GM06990 (cell line): ENCODE results near the gene ALDH5A1.

Source experiments
- DNase-seq: peaks from one replicate; pipeline ENCODE4 v3.0.0-alpha.2; 2011; ENCODE audit not compliant: insufficient read length; ENCODE audit errors: extremely low read depth
- H3K27me3 ChIP-seq: replicated peaks from 2 replicates; pipeline ENCODE4 v1.6.0; 2011; ENCODE audit warnings: low read length; ENCODE audit not compliant: control insufficient read depth, insufficient read depth
- H3K36me3 ChIP-seq: 2 replicates; pipeline ENCODE4 v1.5.1; 2011; ENCODE audit warnings: low read length; ENCODE audit not compliant: control insufficient read depth, insufficient read depth
- H3K4me3 ChIP-seq: replicated peaks from 2 replicates; pipeline ENCODE4 v1.5.1; 2011; ENCODE audit warnings: low read depth, mild to moderate bottlenecking, control low read depth, low read length
- TF ChIP-seq, protein P1 (sequence below): IDR thresholded peaks from 2 replicates; pipeline ENCODE4 v1.5.1; 2011; ENCODE audit warnings: low read length, control low read depth, mild to moderate bottlenecking, inconsistent platforms; ENCODE audit not compliant: insufficient read depth, poor library complexity, severe bottlenecking

Gene ALDH5A1

DNA sequence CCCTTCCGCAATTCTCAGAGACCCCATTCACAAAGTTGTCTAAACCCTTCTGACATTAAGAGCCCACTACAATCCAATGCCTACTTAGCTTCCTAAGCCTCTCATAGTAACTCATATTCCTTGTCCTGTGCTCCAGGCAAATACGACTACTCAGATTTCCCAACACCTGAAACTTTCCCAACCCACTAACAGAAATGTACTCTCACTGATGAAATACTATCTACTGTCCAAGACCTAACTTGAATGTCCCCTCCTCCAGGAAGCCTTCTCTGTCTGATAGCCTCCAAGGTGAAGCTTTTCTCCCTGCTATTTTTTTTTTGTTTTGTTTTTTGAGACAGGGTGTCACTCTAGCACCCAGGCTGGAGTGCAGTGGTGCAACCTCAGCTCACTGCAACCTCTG, 35.8 kb upstream of the ALDH5A1 start:
- Histone ChIP-seq H3K36me3 (no peaks in the 10 kb centered on the region), H3K27me3 (no peaks in the 10 kb centered on the region), H3K4me3 (no peak overlapping the region)
- DNase-seq = no peak
- TF ChIP-seq, protein P1, sequence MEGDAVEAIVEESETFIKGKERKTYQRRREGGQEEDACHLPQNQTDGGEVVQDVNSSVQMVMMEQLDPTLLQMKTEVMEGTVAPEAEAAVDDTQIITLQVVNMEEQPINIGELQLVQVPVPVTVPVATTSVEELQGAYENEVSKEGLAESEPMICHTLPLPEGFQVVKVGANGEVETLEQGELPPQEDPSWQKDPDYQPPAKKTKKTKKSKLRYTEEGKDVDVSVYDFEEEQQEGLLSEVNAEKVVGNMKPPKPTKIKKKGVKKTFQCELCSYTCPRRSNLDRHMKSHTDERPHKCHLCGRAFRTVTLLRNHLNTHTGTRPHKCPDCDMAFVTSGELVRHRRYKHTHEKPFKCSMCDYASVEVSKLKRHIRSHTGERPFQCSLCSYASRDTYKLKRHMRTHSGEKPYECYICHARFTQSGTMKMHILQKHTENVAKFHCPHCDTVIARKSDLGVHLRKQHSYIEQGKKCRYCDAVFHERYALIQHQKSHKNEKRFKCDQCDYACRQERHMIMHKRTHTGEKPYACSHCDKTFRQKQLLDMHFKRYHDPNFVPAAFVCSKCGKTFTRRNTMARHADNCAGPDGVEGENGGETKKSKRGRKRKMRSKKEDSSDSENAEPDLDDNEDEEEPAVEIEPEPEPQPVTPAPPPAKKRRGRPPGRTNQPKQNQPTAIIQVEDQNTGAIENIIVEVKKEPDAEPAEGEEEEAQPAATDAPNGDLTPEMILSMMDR = no peak

DNA sequence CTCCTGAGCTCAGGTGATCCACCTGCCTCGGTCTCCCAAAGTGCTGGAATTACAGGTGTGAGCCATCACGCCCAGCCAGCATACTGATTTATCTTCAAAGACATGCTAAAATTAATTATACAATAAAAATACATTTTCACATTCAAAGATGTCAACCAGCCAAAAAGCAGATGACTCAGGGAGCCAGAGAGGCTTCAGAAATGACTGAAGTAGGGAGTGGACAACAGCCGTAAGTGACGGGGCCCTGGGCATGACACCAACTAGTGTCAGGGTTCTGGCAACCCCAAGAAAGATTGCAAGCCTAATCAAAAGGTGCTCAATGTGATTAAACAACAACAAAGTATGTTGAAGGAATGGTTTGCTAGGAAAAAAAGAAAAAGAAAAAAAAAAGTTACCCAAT, 33.8 kb upstream of the ALDH5A1 start:
- no peaks in the 10 kb centered on the region for H3K27me3 ChIP-seq
- H3K4me3 ChIP-seq = no peak overlapping the region
- TF ChIP-seq, protein P1 = no peak
- no peak for DNase-seq
- no peaks in the 10 kb centered on the region for H3K36me3 ChIP-seq

DNA sequence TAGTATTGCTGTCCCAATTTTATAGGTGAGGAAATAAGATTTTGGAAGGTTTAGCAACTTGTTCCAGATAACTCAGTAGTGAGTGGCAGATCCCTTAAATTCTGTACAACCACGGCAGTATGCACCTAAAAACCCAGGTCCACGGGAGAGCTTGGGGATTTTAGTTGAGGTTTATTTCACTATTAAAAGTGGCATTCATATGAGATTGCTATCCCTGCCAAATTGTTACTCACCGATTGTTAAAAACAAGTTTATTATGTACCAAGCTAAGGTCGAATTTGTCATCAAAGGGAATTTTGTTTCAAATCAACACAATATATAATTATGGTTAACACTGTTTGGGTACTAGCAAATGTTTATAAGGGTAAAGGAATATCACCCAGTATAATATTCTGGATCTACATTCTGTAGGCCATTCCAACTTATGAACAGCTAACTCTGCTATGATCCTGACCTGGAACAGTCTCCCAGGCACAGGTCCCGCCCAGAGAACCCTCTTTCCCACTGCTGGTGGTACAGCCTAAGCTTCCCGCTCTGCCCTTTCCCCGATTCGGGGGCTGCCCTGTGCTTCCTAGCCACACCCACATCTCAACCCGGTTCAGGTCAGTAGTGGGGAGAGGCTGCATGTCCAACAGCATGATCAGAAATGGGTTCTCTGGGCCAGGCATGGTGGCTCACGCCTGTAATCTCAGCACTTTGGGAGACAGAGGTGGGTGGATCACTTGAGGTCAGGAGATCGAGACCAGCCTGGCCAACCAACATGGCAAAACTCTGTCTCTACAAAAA, 30.3 kb upstream of the ALDH5A1 start:
- Histone ChIP-seq H3K36me3 (no peaks in the 10 kb centered on the region), H3K27me3 (no peaks in the 10 kb centered on the region), H3K4me3 (no peak overlapping the region)
- no peak for DNase-seq
- TF ChIP-seq, protein P1 = no peak

DNA sequence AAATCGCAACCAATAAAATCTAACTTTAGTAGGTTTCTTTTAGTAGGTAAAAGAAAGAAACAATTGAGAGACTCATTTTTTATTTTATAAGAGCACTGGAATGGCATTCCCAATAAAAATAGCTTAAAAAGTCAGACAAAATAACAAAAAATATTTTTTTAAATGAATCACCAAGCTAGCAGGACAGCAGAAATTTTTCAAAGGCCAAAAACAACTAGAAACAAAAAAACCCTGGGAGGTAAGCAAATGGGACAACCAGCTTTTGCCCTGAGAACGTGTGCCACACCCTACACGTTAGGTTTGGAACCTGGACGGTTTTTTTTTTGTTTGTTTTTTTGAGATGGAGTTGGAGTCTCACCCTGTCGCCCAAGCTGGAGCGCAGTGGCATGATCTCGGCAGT, 25.0 kb upstream of the ALDH5A1 start:
- DNase-seq = no peak
- TF ChIP-seq, protein P1 = no peak

DNA sequence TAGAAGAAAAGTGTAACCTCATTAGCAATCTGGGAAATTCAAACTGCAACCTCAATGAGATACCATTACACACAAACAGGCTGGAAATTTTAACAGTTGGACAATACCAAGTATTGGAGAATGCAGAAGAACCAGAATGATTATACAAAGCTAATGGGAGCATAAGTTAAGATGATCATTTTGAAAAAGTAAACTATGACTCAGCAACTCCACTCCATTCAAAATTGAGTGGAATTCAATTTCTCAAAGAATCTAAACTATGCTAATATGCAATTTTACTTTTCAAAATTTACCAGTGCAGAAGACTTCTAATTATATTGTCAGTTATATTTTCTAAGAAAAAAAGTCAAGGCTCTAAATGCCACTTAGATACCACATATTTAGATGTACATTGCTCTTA, 22.6 kb upstream of the ALDH5A1 start:
- TF ChIP-seq, protein P1 = no peak
- H3K27me3 ChIP-seq = no peaks in the 10 kb centered on the region
- no peak overlapping the region for H3K4me3 ChIP-seq
- no peak for DNase-seq
- H3K36me3 ChIP-seq = no peaks in the 10 kb centered on the region

More for the DNA sequence above, 25.0 kb upstream of the ALDH5A1 start:
- Histone ChIP-seq H3K4me3 (no peak overlapping the region), H3K27me3 (no peaks in the 10 kb centered on the region), H3K36me3 (no peaks in the 10 kb centered on the region)
